GM18519 (cell line): ENCODE results near the gene TRIM38.
"Not testable (repeated sequence)": the region's sequence is repeated elsewhere in the genome, so short reads cannot be mapped to it uniquely, and the experiment has no call there.

ENCODE experiments used
- ATAC-seq: cut with Tn5 transposase; IDR thresholded peaks from one replicate; pipeline ENCODE4 v1.9.1; 2021; ENCODE audit warnings: mild to moderate bottlenecking, moderate library complexity; ENCODE audit not compliant: unreplicated experiment, low FRiP score

The TRIM38 gene

DNA sequence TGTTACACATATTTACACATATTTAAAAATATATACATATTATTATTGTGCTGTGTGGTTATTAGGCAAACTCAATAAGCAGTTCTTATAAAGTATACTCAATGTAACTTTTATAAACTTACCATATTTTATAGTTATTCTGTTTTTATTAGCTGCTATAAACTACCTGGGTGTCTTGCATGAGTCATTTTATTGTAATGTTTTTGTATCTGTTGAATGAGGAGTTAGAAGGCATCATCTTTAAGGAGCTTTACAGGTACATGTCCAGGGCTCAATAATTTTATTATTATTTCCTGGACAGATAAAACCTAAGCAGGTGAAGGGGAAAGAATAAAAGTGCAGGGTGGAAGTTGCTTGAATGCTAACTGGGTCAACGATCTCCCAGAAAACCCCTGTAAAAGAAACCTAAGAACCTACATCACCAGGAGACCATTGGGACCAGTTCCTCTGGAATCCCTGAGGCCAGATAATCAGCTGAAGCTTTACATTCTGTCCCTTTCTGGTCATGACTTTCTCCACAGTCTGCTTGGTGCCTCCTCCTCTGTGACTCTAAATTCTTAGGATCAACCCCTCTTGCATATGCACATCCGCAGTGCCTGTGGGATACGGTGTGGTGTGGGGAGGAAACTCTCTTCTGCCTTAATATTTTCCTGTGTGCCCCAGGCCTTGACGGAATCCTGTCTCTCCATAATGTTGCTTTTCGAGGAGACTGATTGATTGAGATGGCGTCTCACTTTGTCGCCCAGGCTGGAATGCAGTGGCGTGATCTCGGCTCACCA lies 38.0 kb downstream of the TRIM38 start:
- ATAC-seq = no peak

DNA sequence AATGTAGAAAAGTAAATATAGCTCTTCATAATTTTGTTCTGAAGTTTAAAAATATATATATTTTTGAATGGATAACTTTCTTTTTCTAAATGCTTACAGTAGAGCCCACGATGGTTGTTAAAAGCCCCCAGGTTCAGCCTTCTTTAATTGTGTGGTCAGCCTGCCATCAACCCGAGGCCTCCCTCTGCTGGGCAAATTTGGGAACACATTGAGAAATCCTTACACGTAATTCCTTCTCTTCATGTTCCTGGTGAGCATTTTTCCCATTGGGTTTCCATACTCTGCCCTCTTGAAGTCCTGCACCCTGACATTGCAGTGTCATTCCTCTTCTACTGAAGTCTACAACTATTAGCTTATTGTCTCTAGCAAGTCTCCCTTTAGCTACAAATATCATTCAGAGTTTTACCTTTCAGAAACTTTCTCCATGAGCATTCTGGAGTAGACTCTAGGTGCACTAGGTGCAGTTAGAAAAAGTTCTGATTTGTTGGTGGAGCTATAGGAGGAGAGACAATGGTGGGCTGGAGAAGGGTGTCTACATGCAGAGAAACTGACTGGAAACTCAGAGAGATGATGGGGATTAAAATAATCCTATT lies 40.6 kb downstream of the TRIM38 start:
- ATAC-seq = no peak

DNA sequence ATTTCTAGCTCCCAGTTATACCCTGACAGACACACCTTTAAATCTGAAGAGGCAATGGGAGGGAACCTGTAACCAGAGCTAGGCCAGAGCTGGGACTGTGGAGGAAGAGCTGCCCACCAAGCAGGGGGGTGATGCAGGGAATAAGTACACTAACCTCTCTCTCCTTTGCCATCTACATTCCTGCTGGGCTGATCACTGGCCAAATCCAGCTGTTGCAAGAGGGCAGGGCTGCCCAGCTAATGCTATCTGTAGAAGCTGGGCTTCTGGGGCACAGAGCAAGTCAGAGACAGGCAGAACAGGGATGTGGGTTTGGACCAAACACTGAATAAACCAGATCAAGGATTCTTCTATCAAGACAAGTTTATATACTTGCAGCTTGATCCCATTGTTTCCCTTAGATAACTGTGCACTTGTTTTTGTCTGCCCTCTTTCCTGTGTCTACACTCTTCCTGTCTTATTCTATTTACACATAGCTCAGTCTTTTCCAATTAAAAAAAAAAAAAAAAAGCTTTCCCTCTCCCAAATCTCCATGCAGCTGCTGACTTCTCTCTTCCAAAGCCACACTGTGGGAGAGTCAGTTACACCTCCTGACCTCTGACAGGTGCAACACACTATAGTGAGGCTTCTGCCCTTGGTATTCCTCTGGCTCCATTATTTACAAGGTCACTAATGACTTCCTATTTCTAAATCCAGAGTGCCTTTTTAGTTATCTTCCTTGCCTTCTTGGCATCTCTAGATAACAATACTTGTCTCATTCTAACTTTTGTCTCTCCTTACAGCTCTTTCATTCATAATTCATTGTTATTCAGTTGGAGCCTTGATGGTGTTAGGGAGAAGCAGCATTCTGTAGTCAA lies 43.7 kb downstream of the TRIM38 start:
- no peak for ATAC-seq

DNA sequence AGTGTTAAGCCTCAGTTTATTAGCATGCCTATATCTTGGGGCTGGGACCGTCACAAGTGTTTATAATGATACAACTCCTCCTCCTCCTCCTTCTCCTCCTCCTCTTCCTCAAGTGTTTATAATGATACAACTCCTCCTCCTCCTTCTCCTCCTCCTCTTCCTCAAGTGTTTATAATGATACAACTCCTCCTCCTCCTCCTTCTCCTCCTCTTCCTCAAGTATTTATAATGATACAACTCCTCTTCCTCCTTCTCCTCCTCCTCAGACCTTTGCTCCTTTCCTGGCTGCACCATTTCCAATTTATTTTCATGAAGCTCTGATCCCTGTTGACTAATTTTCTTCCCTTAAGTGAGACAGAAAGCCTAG lies 44.3 kb downstream of the TRIM38 start:
- not testable (repeated sequence) for ATAC-seq

DNA sequence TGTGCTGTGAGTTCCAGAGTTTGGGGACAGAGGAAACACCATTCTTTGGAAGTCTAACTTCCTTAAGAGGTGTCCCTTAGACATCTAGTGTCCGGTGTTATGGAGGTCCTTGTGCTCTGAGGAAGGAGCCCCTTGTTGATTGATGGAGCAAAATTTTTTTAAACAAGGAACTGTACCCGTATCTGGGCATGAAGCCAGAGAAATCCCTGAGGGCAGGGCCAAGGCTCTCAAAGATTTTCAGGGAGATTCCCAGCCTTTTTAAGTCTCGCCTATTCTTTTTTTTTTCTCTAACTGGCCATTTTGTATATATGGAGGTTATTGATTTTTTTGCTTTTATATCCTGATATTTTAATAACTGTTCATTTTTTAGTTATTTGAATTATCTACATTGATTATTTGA lies 45.9 kb downstream of the TRIM38 start:
- ATAC-seq = no peak

DNA sequence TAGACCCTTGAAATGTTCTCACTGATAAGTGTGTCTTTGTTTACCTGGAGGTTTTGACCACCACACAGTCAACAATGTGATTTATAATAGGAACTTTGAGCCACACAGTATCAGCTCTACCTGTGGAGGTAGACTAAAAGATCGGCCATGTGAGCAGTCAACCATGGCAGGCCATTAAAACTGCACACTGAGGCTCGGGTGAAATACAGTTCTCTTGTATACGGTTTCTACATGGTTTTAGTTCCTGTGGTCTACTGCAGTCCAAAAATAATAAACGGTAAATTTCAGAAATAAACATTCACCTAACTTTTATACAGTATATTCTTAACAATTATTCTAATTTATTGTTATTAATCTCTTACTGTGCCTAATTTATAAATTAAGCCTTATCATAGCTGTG lies 47.2 kb downstream of the TRIM38 start:
- ATAC-seq = no peak

DNA sequence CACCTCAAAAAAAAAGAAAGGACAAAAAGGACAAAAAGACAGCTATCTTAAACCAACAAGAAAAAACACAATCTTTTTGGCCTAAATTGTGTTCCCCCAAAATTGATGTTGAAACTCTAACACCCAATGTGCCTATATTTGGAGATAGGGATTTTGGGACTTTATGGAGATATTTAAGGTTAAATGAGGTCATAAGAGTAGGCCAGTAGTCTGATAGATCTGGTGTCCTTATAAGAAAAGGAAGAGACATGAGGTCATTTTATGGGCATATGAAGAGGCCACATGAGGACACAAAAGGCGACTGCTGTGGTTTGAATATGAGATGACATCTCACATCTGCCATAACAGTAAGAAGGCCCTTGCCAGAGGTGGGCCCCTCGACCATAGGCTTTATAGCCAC lies 49.5 kb downstream of the TRIM38 start:
- ATAC-seq = no peak

DNA sequence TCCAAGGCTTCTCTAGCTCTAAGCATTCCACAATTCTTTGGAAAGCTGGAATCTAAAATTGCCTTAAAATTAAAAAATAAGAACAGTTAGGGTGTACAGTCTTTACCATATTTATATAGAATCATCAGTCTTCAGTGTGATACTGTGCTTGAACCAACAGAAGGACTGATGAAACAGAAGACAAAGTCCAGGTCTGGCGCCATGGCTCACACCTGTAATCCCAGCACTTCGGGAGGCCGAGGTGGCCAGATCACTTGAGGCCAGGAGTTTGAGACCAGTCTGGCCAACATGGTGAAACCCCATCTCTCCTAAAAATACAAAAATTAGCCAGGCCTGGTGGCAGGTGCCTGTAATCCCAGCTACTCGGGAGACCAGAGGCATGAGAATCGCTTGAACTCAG lies 51.8 kb downstream of the TRIM38 start:
- ATAC-seq = not testable (repeated sequence)

DNA sequence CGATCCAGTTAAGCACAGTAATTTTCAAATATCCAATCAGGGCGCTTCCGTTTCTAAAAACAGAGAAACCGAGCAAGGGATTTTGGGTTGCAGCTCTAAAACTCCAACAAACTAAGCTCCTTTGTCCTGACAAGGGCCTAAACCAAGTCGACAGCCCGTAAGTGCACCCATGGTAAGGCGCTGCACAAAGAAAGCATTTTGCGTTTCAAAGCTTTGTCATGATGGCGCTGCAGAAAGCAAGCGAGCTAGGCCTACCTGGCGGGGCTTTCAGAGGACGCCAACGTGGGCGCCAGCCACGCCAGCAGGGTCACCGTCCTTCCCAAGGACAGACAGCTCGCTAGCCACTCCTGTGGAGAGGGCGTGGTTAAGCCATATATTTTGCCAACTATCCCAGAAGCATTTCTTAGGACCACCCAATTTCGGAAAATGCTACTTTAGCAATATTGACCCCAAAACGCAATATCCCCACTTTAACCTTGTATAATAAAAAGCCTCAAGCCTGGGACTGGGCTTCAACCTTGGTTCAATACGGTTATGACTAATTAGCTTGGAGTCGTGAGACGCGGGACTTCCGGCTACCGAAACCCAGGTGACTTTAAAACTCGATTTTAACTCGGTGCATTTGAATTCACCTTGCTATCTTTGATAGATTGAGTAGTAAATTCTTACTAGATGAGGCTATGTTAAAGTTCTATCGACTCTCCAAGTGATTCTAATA lies 53.8 kb downstream of the TRIM38 start:
- no peak for ATAC-seq

DNA sequence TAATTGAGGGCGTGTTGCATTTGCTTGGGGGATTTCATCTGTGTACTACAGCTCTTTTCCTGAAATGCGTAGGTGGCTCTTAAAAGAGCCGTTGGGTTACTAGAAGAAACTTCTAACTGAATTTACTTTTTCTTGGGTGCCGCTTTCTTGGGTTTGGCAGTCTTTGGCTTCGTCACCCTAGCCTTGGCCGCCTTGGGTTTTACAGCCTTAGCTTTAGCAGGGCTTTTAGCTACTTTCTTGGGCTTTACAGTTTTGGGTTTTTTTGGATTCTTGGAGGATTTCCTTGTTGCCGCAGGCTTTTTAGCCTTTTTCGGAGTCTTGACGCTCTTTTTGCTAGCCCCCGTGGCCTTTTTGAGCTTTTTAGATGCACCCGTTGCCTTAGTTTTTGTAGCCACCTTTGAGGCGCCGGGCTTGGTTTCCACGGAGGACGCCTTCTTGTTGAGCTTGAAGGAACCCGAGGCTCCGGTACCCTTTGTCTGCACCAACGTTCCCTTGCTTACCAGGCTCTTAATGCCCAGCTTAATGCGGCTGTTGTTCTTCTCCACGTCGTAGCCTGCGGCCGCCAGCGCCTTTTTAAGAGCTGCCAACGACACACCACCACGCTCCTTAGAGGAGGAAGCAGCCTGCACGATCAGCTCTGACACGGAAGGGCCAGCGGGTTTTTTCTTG lies 54.5 kb downstream of the TRIM38 start:
- no peak for ATAC-seq

DNA sequence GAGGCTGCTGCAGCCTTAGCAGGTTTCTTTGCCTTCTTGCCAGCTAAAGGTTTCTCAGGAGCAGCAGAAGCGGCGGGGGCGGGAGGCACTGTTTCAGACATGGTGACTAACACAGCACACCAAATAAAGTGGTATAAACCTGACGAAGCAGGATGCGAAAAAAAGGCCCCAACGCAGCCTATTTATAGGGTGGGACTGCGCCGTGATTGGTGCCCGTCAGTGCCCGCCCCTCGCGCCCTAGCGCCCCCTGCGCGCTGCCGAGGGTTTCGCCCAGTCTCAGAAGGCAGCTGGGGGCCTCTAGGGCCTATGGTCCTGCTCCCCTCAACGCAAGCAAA lies 55.0 kb downstream of the TRIM38 start:
- ATAC-seq = no peak

DNA sequence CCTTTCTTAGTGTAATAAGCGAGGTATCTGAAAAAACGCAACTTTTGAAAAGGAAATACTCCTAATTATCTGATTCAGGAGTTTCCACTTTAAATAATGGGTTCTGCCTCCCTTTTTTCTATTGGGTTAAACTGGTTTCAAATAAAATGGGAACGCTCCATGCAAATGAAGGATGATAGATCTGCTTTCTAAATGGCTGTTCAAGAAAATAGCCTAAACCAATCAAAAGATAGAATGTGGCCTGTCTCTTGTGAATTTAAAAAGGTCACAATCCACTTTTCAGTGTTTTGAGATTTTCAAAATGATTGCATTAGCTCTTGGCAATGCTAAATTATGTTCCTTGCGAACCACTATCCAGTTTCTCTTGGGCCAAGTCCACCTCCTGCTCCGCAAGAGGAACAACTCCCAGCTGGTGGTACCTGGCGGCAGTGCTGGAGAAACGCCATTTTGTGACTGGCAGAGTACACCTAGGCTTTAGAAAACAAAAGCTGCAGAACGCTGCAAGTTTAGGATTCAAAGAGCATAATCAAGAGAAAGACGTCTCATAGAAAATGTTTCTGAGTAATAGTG lies 56.7 kb downstream of the TRIM38 start:
- no peak for ATAC-seq

DNA sequence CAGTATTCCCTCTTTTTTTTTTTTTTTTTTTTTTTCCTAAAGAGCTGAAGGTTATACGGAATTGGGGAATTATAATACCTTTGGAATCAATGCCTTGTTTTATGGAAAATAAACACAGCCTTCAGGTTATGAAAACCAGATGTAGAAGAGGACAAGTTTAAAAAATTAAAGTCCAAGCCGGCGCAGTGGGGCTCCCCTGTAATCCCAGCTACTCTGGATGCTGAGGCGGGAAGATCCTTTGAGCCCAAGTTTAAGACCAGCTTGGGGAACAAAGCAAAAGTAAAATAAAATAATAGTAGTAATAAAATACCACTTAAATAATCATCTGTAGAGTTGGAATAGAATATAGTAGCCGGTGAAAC lies 57.3 kb downstream of the TRIM38 start:
- no peak for ATAC-seq

DNA sequence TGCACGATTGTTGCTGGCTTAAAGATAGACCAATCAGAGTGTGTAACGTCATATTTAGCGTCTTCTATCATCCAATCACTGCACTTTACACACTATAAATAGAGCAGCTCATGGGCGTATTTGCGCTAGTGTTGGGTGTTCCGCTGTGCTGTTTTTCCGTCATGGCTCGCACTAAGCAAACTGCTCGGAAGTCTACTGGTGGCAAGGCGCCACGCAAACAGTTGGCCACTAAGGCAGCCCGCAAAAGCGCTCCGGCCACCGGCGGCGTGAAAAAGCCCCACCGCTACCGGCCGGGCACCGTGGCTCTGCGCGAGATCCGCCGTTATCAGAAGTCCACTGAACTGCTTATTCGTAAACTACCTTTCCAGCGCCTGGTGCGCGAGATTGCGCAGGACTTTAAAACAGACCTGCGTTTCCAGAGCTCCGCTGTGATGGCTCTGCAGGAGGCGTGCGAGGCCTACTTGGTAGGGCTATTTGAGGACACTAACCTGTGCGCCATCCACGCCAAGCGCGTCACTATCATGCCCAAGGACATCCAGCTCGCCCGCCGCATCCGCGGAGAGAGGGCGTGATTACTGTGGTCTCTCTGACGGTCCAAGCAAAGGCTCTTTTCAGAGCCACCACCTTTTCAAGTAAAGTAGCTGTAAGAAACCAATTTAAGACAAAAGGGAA lies 57.9 kb downstream of the TRIM38 start:
- peak; percentile 35 for ATAC-seq

DNA sequence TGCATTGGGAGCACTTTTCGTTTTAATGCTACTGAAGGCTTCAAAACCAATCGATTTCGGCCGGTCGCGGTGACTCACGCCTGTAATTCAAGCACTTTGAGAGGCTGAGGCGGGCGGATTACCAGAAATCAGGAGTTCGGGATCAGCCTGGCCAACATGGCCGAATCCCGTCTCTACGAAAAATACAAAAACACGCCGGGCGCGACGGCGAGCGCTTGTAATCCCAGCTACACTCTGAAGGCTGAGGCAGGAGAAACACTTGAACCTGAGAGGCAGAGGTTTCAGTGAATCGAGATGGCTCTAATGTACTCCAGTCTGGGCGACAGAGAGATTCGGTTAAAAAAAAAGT lies 58.4 kb downstream of the TRIM38 start:
- peak; percentile 6 for ATAC-seq

DNA sequence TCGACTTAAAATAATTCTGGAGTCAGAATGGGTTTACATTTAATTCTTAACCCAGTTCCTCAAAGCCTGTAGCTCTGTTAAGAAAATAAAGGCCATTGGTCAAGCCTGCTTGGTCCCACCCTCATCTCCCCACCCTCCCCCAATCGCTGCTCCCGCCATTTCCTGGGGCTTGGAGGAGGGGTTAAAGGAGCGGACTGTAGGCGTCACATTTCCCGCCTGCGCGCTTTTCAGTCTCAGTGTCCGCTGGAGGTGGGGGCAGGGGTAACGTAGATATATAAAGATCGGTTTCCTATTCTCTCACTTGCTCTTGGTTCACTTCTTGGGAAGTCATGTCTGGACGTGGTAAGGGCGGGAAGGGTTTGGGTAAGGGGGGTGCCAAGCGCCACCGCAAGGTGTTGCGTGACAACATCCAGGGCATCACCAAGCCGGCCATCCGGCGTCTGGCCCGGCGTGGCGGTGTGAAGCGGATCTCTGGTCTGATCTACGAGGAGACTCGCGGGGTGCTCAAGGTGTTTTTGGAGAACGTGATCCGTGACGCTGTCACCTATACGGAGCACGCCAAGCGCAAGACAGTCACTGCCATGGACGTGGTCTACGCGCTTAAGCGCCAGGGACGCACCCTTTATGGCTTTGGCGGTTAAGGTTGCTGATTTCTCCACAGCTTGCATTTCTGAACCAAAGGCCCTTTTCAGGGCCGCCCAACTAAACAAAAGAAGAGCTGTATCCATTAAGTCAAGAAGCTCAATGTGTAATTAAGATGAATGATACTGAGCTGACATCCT lies 58.9 kb downstream of the TRIM38 start:
- peak; percentile 28 for ATAC-seq

DNA sequence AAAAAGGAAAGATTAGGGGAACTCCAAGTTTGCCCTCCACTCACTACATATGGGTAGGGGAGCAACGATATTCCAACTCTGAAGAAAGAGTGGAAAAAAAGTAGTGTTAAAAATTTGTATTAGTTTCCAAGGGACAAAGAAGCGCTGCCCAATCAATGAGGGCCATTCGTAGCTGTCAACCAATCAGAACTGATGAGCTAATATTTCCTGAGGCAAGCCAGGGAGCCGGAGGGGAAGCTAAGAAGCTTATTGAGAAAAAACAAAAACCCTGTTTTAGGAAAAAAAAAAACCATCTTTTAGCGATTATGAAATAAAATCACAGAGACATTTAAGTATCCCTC lies 59.5 kb downstream of the TRIM38 start:
- ATAC-seq = no peak

DNA sequence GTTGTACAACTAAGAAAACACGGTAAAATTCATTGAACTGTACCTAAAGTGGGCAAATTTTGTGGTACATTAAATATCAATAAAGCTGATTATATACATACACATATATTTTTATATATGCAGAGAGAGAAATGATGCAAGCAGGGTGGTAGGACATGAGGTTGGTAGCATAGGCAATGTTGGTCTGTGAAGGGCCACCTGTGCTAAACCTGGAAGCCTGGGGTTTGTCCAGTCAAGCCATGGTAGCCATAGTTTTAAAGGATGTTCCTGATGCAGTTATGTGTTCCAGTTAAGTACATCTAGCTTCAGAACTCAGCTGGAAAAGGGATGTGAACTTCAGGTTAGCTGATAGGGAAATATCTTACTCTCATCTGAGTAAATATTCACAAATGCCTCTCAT lies 60.1 kb downstream of the TRIM38 start:
- ATAC-seq = no peak

DNA sequence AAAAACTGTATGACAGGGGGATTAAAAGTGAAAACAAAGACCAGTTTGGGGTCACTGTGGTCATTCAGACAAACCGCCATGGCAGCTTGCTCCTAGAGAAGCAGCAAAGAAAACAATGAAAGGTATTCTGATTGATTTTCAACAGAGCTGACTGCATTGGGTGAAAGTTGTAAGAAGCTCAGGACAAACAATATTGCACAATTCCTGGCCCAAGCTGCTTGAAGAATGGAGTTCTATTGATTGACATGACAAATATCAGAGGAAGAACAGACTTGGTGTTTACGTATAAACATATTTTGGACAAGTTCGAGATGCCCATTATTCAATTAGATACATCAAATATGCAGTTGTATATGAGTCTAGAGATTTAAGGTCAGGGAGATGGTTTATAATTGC lies 62.0 kb downstream of the TRIM38 start:
- ATAC-seq = no peak
